ENCODE data around the gene CABP1. TPM values are rescaled to one million over a fixed set of nuclear protein-coding genes. Genes with fewer than 3 reads are reported as not detected.
"Not testable (repeated sequence)": the region's sequence is repeated elsewhere in the genome, so short reads cannot be mapped to it uniquely, and the experiment has no call there.

CABP1 gene
- polyA plus RNA-seq, 1 donor: 7.7 TPM

GRCh38 chr12:120666571-120667390 lies 26.4 kb downstream of the CABP1 start:
- DNase-seq: no peak

GRCh38 chr12:120668091-120668867 lies 27.9 kb downstream of the CABP1 start:
- no peak for DNase-seq

DNA sequence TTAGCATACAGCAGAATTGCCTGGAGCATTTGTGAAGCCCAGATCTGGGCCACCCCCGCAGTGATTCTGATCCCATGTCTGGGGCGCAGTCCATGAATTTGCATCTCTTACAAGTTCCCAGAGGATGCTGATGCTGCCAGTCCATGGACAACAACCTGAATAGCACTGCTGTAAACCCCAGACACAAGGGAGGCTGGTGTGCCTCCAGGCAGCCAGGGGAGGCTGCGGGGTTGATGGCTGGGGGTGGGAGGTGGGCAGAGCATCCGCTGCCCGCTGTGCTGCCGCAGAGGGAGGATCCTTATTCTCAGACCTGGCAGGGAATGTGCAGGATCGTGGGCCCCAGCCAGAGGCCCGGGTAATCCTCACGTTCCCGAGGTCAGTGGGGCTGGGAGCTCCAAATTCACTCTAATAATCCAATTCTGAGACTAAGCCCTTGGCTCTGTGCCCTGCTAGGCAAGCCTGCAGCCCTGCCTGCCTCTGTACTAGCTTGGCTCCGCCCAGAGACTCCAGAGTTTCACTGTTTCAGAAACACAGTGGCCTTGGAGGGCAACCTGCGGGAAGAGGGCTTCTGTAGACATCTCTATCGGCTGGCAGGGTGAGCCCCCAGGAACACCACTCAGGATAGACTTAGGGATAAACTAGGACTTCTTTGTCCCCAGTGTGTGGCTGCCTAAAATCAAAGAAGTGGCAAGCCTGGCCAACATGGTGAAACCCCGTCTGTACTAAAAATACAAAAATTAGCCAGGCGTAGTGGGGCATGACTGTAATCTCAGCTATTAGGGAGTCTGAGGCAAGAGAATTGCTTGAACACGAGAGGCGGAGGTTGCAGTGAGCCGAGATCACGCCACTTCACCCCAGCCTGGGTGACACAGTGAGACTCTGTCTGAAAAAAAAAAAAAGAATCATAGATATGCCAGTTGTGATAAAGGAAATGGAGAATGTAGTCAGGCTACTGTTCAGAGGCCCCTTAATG lies 28.7 kb downstream of the CABP1 start:
- DNase-seq: no peak

DNA sequence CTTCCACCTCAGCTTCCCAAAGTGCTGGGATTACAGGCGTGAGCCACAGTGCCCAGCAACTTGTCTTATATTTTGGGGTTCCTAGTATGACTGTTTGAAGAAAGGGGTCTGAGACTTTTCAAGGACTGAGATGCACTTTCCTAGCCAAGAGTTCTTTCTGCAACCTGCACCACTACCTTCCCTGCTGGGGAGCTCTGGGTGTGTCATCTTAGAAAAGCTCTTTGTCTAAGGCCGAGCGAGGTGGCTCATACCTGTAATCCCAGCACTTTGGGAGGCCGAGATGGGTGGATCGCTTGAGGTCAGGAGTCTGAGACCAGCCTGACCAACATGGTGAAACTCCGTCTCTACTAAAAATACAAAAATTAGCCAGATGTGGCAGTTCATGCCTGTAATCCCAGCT lies 29.8 kb downstream of the CABP1 start:
- DNase-seq: not testable (repeated sequence)

DNA sequence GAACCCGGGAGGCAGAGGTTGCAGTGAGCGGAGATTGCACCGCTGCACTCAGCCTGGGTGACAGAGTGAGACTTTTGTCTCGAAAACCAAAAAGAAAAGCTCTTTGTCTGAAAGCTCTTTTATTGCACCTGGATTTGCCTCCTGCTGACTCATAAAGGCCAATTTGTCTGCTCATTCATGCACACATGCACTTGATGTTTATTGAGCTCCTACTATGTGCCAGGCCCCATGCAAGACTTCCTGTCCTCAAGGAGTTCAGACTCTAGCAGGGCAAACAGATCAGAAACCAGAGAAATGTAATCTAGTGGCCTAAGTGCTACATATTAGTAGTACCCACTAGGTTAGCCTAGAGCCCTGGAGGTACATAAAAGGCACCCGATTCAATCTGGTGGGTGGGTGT lies 30.2 kb downstream of the CABP1 start:
- DNase-seq: no peak

DNA sequence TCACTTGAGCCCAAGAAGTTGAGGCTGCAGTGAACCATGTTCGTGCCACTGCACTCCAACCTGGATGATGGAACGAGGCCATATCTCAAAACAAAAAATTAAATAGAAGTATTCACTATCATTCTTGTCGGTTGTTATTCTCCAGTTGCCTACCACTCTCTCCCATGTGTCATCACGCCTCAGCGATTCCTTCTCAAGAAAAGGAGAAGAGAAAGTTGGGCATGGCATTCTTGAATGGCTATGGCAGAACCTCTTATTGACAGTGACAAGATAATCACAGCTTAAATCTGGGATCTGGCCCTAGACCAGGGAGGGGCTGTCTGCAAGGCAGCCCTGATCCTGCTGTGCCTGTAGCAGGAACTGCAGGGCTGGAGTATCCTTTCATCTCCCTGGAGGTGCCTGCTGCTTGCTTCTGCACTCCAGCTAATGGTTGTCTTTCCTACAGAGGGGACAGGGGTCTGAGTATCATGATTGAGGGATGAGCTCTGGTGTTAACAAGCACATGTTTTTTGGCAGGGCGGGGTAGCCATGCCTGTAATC lies 33.7 kb downstream of the CABP1 start:
- DNase-seq: no peak

DNA sequence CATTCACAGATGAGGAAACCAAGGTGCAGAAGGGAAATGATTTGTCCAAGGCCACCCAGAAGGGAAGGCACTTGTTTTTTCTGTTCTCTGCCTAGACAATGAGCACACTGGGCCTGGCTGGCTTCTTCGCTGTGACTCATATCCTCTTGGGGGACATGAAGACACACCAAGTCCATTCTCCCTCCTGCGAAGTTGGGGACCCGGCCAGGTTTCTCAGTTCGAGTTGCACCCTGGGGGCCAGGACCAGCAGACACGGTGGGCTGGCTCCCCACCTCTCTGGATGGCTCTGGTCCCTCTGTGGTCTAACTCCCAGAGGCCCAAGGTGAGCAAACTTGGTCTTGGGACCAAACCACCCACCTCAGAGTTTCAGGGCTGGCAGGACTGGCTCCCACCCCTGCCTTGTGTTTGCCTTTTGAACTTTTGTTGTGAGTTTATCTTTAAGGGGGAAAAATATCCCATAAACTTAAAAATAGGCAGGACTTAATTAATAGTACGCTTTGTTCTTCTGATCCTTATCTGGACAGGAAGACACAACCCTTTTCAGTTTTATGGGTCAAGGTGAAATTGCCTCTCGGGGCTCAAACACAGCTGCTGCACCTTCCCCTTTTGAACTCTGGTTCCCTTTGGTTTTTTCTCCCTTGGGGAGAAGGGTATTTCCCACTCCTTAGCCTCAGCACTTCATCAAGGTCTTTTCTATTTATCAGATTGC lies 37.5 kb downstream of the CABP1 start:
- no peak for DNase-seq

- DNase-seq: no peak
Measured at GRCh38 chr12:120678572-120678971, 38.1 kb downstream of the CABP1 start.

DNA sequence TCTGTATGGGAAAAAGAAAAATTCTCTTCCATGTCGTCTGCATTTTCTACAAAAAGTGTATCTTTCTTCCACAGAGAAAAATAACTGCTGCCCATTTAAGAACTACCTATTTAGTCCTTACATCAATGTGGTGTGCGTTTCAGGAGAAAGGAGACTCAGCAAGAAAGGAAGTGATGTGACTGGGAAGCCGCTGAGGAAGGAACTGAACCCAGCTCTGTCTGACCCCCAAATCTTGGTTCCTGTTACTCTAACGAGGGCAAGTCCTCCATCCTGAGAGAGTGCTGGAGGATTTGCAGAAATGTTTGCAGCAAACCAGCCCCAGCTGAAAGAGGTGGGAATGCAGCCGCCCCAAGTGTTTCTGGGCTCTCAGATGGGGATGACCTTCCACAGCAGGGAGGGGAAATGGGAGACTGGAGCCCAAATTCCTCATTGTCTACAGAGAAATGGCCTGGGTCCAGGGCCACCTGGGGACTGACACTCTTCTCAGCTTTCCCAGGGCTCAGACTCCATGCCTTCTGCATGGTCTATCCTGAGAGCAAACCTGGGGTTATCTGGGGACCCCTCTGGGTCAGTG lies 39.8 kb downstream of the CABP1 start:
- no peak for DNase-seq

DNA sequence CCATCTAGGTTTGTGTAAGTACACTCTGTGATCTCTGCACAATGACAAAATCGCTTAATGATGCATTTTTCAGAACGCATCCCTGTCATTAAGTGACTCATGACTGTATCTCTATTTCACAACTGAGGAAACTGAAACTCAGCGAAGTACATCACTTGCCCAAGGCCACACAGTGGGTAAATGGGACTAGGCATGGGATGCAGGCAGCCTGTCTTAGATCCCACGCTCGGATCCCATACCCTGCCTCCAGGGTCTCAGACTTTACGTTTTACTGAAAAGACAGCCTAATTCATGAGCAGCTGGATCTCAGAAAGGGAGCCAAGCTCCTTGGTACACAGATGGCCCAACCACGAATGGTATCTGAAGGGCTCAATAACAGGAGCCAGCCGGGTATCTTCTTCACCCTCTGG lies 44.1 kb downstream of the CABP1 start:
- no peak for DNase-seq

DNA sequence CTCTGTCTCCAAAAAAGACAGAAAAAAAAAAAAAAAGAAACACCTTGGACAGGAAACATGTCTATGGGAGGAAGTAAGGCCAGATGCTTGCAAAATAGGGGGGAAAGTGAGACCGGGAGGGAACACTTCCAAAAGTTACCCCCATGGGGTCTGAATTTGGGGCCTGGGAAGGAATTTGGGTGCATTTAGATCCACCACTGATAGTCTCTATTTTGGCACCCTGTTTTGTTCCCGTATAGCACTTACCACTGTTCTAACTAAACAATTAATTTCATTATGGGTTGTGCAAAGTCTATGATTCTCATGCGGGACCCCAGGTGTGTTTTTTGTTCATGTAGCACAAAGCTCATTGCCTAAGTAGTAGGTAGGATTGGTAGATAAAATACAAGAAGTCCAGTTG lies 45.1 kb downstream of the CABP1 start:
- DNase-seq: no peak

- peak; percentile 97 for DNase-seq
Measured at GRCh38 chr12:120686151-120686689, 45.8 kb downstream of the CABP1 start.

DNA sequence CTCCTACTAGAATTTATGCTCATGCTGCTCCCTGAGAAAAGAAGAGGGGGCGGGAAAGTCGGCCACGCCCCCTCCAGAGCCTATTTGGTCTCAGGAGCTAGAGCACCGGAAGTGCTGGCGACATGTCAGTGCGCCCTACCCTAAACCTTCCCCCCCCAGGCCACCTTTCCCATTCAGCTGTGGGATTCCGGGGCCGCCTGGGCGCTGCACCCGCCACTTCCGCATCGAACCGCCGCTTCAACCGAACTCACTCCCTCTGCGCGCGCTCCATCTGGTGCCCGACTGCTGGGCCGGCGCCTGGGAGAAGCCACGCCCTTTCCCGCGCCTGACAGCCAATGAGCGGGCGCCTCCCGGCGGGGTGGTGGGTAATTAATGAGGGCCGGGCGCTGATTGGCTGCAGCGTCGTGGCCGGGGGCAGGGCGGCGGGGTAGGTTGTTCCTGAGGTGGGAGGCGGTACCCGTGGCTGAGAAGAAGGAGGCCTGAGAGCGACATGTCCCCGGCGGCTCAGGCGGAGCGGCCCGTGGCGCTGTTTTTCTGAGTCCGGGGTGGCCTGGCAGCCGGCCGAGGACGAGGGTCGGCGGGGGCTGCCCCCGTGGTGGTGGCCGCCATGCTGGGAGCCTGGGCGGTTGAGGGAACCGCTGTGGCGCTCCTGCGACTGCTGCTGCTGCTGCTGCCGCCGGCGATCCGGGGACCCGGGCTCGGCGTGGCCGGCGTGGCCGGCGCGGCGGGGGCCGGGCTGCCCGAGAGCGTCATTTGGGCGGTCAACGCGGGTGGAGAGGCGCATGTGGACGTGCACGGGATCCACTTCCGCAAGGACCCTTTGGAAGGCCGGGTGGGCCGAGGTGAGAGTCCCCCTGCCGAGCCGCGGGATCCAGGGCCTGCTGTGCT lies 46.5 kb downstream of the CABP1 start, which contains the start of gene MLEC:
Gene MLEC, plus strand, starts transcription at position 460 of the 888 bp plus-strand sequence. Its CDS starts 148 bp downstream, at position 608.
- DNase-seq: peak; percentile 97

- DNase-seq: no peak
Measured at GRCh38 chr12:120687578-120688289, 47.3 kb downstream of the CABP1 start.

DNA sequence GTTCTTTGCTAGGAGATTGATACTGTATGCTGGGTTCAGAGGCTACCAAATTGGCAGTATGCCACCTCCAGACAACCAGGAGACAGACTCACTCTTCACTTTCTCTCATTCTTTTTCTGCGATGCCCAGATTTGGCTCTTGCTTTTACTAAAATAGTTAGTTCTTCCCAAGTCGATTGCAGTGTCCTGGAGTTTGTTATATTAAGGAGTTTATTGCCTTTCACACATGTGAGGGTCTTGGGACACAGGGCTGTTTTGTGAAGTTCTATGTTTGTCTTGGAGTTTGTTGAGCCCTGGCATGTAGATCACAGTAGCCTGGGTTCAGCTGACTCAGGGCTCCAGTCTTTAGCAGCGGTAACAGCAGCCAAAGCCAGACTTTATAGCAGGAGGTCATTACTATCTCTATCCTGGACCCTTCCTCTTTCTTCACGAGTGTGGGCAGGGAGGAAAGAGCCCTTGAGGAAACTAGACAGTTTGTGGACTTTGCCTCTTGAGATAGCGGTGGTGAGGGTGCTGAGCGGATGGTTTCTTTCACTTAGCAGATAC lies 48.2 kb downstream of the CABP1 start:
- DNase-seq: no peak

- no peak for DNase-seq
Measured at GRCh38 chr12:120689397-120690082, 49.1 kb downstream of the CABP1 start.

GRCh38 chr12:120690083-120690450 lies 49.6 kb downstream of the CABP1 start:
- DNase-seq: no peak

GRCh38 chr12:120690978-120691377 lies 50.6 kb downstream of the CABP1 start:
- no peak for DNase-seq

All from left kidney (tissue), 2 donors.